Stomach smooth muscle (tissue), 2 donors: ENCODE data around the gene KERA.

Source experiments
- H3K27ac ChIP-seq: one replicate; pipeline ENCODE4 v1.7.0; 2013; ENCODE audit warnings: mild to moderate bottlenecking, low read length, inconsistent platforms
- H3K27me3 ChIP-seq, 2 donors: one replicate each; pipeline ENCODE4 v1.7.0; 2013; ENCODE audit warnings: low read length in 2 of 2; ENCODE audit not compliant: insufficient read depth in 2 of 2, control insufficient read depth in 1 of 2
- H3K36me3 ChIP-seq, 2 donors: one replicate each; pipeline ENCODE4 v1.7.0; 2013; ENCODE audit warnings: low read length in 2 of 2; ENCODE audit not compliant: control insufficient read depth in 2 of 2, insufficient read depth in 2 of 2
- H3K4me1 ChIP-seq: one replicate; pipeline ENCODE4 v1.7.0; 2013; ENCODE audit warnings: low read length; ENCODE audit not compliant: control insufficient read depth, insufficient read depth
- H3K4me3 ChIP-seq, 2 donors: one replicate each; pipeline ENCODE4 v1.7.0; 2013; ENCODE audit warnings: low read length in 2 of 2
- H3K9ac ChIP-seq, 2 donors: one replicate each; pipeline ENCODE4 v1.7.0; 2013; ENCODE audit warnings: low read length in 2 of 2, mild to moderate bottlenecking in 1 of 2
- H3K9me3 ChIP-seq, 2 donors: one replicate each; pipeline ENCODE4 v1.7.0; 2013; ENCODE audit warnings: low read length in 2 of 2; ENCODE audit not compliant: control insufficient read depth in 2 of 2
- donor health status: healthy.
- donor health status: Pancreatic carcinoma.

The KERA gene

GRCh38 chr12:91057368-91058165 is at the start of gene KERA:
Gene KERA (minus strand): TSS chr12:91058024. CDS start chr12:91056281, 1,743 bp downstream.
- Histone ChIP-seq H3K27me3 (no peaks in the 10 kb centered on the region), H3K9ac (no peak within 1 kb of the TSS), H3K4me1 (no peaks in the 10 kb centered on the region), H3K27ac (no peak within 1 kb of the TSS), H3K9me3 (no peaks in the 10 kb centered on the region), H3K36me3 (no peaks in the 10 kb centered on the region), H3K4me3 (no peak within 1 kb of the TSS)

GRCh38 chr12:91106283-91106682 is 48.5 kb upstream of the KERA start:
- no peak overlapping the region for H3K27ac ChIP-seq
- H3K36me3 ChIP-seq, result no peaks in the 10 kb centered on the region
- H3K4me1 ChIP-seq, result no peaks in the 10 kb centered on the region
- H3K9ac ChIP-seq, result no peak overlapping the region
- no peak overlapping the region for H3K4me3 ChIP-seq
- H3K27me3 ChIP-seq, result no peaks in the 10 kb centered on the region
- H3K9me3 ChIP-seq, result no peaks in the 10 kb centered on the region

GRCh38 chr12:91105807-91106206 is 48.0 kb upstream of the KERA start:
- Histone ChIP-seq H3K36me3 (no peaks in the 10 kb centered on the region), H3K9ac (no peak overlapping the region), H3K4me3 (peak overlapping the region in 1 of 2 donors; percentile 33), H3K27me3 (no peaks in the 10 kb centered on the region), H3K4me1 (no peaks in the 10 kb centered on the region), H3K27ac (no peak overlapping the region), H3K9me3 (no peaks in the 10 kb centered on the region)

- H3K9me3 ChIP-seq, result no peaks in the 10 kb centered on the region
- no peaks in the 10 kb centered on the region for H3K27me3 ChIP-seq
- no peaks in the 10 kb centered on the region for H3K4me1 ChIP-seq
- H3K36me3 ChIP-seq, result no peaks in the 10 kb centered on the region
- peak overlapping the region in 1 of 2 donors; percentile 28 for H3K4me3 ChIP-seq
- no peak overlapping the region for H3K27ac ChIP-seq
- H3K9ac ChIP-seq, result no peak overlapping the region
Observed at GRCh38 chr12:91104812-91105466, 47.1 kb upstream of the KERA start.

GRCh38 chr12:91103624-91104023 is 45.8 kb upstream of the KERA start:
- no peak overlapping the region for H3K27ac ChIP-seq
- no peaks in the 10 kb centered on the region for H3K4me1 ChIP-seq
- H3K9ac ChIP-seq, result no peak overlapping the region

GRCh38 chr12:91103101-91103500 is 45.3 kb upstream of the KERA start:
- Histone ChIP-seq H3K4me1 (no peaks in the 10 kb centered on the region), H3K4me3 (no peak overlapping the region), H3K36me3 (no peaks in the 10 kb centered on the region), H3K9me3 (no peaks in the 10 kb centered on the region), H3K9ac (no peak overlapping the region), H3K27ac (no peak overlapping the region), H3K27me3 (no peaks in the 10 kb centered on the region)

More at GRCh38 chr12:91103624-91104023, 45.8 kb upstream of the KERA start:
- Histone ChIP-seq H3K27me3 (no peaks in the 10 kb centered on the region), H3K4me3 (no peak overlapping the region), H3K9me3 (no peaks in the 10 kb centered on the region), H3K36me3 (no peaks in the 10 kb centered on the region)

GRCh38 chr12:91100906-91101305 is 43.1 kb upstream of the KERA start:
- no peaks in the 10 kb centered on the region for H3K9me3 ChIP-seq
- no peak overlapping the region for H3K27ac ChIP-seq

GRCh38 chr12:91099836-91100235 is 42.0 kb upstream of the KERA start:
- no peaks in the 10 kb centered on the region for H3K36me3 ChIP-seq
- H3K9me3 ChIP-seq, result no peaks in the 10 kb centered on the region
- H3K4me3 ChIP-seq, result no peak overlapping the region
- no peak overlapping the region for H3K27ac ChIP-seq
- H3K9ac ChIP-seq, result no peak overlapping the region
- no peaks in the 10 kb centered on the region for H3K4me1 ChIP-seq
- no peaks in the 10 kb centered on the region for H3K27me3 ChIP-seq

More at GRCh38 chr12:91100906-91101305, 43.1 kb upstream of the KERA start:
- Histone ChIP-seq H3K4me3 (no peak overlapping the region), H3K27me3 (no peaks in the 10 kb centered on the region), H3K9ac (no peak overlapping the region), H3K36me3 (no peaks in the 10 kb centered on the region), H3K4me1 (no peaks in the 10 kb centered on the region)

GRCh38 chr12:91099341-91099740 is 41.5 kb upstream of the KERA start:
- H3K9ac ChIP-seq, result no peak overlapping the region
- no peaks in the 10 kb centered on the region for H3K9me3 ChIP-seq
- no peaks in the 10 kb centered on the region for H3K36me3 ChIP-seq
- no peak overlapping the region for H3K4me3 ChIP-seq
- no peaks in the 10 kb centered on the region for H3K4me1 ChIP-seq
- H3K27me3 ChIP-seq, result no peaks in the 10 kb centered on the region
- no peak overlapping the region for H3K27ac ChIP-seq

GRCh38 chr12:91098941-91099340 is 41.1 kb upstream of the KERA start:
- H3K27me3 ChIP-seq, result no peaks in the 10 kb centered on the region
- no peaks in the 10 kb centered on the region for H3K9me3 ChIP-seq
- no peaks in the 10 kb centered on the region for H3K36me3 ChIP-seq
- no peaks in the 10 kb centered on the region for H3K4me1 ChIP-seq
- no peak overlapping the region for H3K27ac ChIP-seq
- no peak overlapping the region for H3K9ac ChIP-seq
- no peak overlapping the region for H3K4me3 ChIP-seq

- Histone ChIP-seq H3K27ac (no peak overlapping the region), H3K27me3 (no peaks in the 10 kb centered on the region), H3K36me3 (no peaks in the 10 kb centered on the region), H3K4me3 (no peak overlapping the region), H3K9ac (no peak overlapping the region), H3K9me3 (no peaks in the 10 kb centered on the region), H3K4me1 (no peaks in the 10 kb centered on the region)
Observed at GRCh38 chr12:91098461-91098860, 40.6 kb upstream of the KERA start.
